Lower lobe of right lung (tissue), 2 donors: ENCODE results near the gene GALNT2. TPM values are rescaled to one million over a fixed set of nuclear protein-coding genes. Genes with fewer than 3 reads are reported as not detected.

Experiments
- ATAC-seq, 2 donors: fragments of 200-7000 bp; cut with Tn5 transposase; one replicate each; pipeline ENCODE4 v1.9.1; 2020 to 2022; ENCODE audit warnings: mild to moderate bottlenecking in 2 of 2, moderate library complexity in 2 of 2
- DNase-seq: peaks from one replicate; pipeline ENCODE4 v3.0.0-alpha.2; 2020
- H3K27ac ChIP-seq: fragments of 200-600 bp; one replicate; pipeline ENCODE4 v1.8.0; 2022
- H3K27me3 ChIP-seq: fragments of 200-600 bp; one replicate; pipeline ENCODE4 v1.8.0; 2022; ENCODE audit warnings: low read depth
- H3K36me3 ChIP-seq: fragments of 200-600 bp; one replicate; pipeline ENCODE4 v1.8.0; 2022; ENCODE audit warnings: mild to moderate bottlenecking
- H3K4me1 ChIP-seq: fragments of 200-600 bp; one replicate; pipeline ENCODE4 v1.8.0; 2022
- H3K4me3 ChIP-seq: fragments of 200-600 bp; one replicate; pipeline ENCODE4 v1.8.0; 2022; ENCODE audit warnings: mild to moderate bottlenecking
- H3K9me3 ChIP-seq: fragments of 200-600 bp; one replicate; pipeline ENCODE4 v1.8.0; 2022
- intact Hi-C: fragments of 100-400 bp; cut with DNase I; formaldehyde crosslinking; loops from one replicate; pipeline ENCODE4 v1.11.0; 2022
- total RNA-seq: library from RNA; stranded (reverse); fragmentation: NEBNext Ultra II Directional; extraction: Animal tissue kit (Norgen Biotek cat#: 25700); gene quantifications from one replicate; pipeline ENCODE4 v1.2.1, GENCODE V29; 2021
- TF ChIP-seq, protein P1 (sequence below): fragments of 200-600 bp; IDR thresholded peaks from one replicate; pipeline ENCODE4 v1.8.0; 2022; ENCODE audit warnings: antibody characterized with exemption, mild to moderate bottlenecking
- donor health status: DM: no; HTN: yes; CAD: no; lungs with severe emphysema.

Gene GALNT2
- total RNA-seq, 1 donor from 2014 or later, result 48.0 TPM

DNA sequence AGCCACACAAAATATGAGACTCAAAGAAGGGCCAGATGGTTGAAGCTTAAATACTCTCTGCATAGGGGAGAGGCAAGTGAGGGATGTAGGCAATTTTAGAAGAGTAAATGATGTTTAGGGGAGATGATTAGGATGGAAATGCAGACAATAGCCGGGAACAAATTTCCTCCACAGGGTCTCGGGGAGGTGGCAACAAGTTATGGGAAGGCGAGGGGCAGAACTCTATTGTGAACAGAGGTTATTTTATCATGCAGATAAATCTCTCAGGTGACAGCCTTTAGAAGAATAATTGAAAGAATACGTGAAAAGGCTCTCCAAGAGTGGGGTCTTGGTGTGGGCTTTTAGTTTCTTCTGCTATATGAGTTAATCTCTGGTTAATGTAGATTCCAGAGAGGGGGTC lies 166.7 kb downstream of the GALNT2 start:
- Histone ChIP-seq H3K9me3 (no peaks in the 10 kb centered on the region), H3K4me1 (peaks cover 22% of the 10 kb centered on the region), H3K27ac (no peak overlapping the region), H3K4me3 (no peak overlapping the region), H3K27me3 (no peaks in the 10 kb centered on the region), H3K36me3 (peaks cover 18% of the 10 kb centered on the region)
- DNase-seq (no peak), ATAC-seq (no peak)
- intact Hi-C loops, result no loop called here
- TF ChIP-seq, protein P1, sequence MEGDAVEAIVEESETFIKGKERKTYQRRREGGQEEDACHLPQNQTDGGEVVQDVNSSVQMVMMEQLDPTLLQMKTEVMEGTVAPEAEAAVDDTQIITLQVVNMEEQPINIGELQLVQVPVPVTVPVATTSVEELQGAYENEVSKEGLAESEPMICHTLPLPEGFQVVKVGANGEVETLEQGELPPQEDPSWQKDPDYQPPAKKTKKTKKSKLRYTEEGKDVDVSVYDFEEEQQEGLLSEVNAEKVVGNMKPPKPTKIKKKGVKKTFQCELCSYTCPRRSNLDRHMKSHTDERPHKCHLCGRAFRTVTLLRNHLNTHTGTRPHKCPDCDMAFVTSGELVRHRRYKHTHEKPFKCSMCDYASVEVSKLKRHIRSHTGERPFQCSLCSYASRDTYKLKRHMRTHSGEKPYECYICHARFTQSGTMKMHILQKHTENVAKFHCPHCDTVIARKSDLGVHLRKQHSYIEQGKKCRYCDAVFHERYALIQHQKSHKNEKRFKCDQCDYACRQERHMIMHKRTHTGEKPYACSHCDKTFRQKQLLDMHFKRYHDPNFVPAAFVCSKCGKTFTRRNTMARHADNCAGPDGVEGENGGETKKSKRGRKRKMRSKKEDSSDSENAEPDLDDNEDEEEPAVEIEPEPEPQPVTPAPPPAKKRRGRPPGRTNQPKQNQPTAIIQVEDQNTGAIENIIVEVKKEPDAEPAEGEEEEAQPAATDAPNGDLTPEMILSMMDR, result no peak

DNA sequence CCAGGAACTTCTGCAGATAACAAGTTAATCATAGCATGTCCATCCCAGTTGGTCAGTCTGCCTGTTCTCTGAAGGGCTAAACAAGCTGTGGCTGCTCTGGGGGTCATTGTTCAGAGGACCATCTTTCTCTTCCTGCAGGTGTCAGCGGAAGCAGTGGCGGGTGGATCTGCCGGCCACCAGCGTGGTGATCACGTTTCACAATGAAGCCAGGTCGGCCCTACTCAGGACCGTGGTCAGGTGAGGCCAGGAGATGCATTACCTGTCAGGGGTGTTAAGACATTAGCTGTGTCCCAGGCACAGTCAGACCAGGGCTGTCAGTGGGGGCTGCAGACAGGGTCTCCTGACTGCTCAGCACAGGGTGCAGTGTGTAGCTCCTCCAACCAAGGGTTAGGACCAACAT lies 168.8 kb downstream of the GALNT2 start:
- intact Hi-C loops, result no loop called here
- no peak for ATAC-seq
- Histone ChIP-seq H3K9me3 (no peaks in the 10 kb centered on the region), H3K27me3 (no peaks in the 10 kb centered on the region), H3K4me3 (no peak overlapping the region), H3K36me3 (peaks cover 18% of the 10 kb centered on the region), H3K27ac (no peak overlapping the region), H3K4me1 (peaks cover 14% of the 10 kb centered on the region)
- DNase-seq, result no peak
- TF ChIP-seq, protein P1, result no peak

DNA sequence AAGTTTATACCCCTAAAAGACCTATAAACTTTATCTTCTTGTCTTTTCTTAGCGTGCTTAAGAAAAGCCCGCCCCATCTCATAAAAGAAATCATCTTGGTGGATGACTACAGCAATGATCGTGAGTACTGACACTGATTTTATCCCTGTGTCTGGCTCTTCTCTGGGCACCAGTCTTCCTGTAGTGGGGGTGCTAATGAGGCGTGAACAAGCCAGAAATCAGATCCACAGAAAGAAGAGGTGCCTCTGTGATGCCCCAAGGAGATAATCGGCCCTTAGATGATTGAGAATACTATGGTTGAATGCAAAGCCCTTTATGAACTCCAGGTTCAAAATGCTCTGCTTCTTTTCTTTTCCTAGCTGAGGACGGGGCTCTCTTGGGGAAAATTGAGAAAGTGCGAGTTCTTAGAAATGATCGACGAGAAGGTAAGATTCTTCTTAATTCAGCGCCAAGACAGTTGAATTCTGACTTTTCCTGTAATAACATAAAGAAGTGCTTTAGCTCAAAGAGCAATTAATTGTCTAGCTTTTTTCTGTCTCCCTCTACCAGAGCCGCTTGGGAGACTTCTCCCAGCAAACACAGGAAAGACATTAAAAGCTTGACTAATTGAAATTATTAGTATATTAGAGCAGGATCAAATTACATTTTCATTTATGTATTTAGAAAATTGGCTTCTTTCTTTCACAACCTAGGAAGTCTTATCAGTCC lies 169.4 kb downstream of the GALNT2 start:
- DNase-seq, result no peak
- Histone ChIP-seq H3K27ac (no peak overlapping the region), H3K9me3 (no peaks in the 10 kb centered on the region), H3K4me1 (peaks cover 8% of the 10 kb centered on the region), H3K36me3 (peaks cover 18% of the 10 kb centered on the region), H3K27me3 (no peaks in the 10 kb centered on the region), H3K4me3 (no peak overlapping the region)
- ATAC-seq, result no peak
- TF ChIP-seq, protein P1, result no peak
- intact Hi-C loops, result no loop called here

DNA sequence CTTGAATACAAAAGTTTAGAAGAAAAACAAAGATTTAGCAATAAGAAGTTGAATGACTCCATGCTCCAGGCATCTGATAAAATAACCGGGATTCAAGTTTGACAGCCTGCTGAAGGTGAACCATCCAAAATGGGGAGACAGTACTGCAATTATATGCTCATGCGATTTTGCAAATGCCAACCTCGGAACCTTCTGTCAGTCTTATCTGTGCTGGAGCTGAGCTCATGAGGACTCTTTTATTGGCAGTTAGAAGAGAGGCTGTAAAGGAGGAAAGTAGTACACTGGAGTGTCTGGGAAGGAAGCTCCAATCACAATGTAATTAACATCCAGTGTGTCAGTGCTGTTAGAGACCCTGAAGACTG lies 170.0 kb downstream of the GALNT2 start:
- ATAC-seq, result no peak

DNA sequence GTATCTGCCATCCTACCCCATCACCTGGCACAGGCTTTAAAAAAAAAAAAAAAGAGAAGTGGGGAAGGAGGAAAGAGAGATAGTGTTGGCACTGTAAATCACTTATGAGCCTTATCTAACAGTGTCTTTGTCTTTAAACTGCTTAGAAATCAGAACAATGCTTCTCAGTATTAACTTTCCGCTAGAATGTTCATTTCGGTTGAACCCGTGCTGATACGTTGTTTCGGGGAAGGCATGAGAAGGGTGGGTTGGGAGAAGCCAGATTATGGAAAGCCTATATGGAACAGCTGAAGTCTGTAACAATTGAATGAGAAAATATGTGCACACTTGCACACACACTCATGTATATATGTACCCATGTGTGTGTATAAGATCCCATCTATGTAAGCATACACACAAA lies 170.8 kb downstream of the GALNT2 start:
- peaks cover 23% of the 10 kb centered on the region for H3K36me3 ChIP-seq
- intact Hi-C loops, result no loop called here
- no peaks in the 10 kb centered on the region for H3K9me3 ChIP-seq
- no peak overlapping the region for H3K27ac ChIP-seq
- H3K4me3 ChIP-seq, result no peak overlapping the region
- no peaks in the 10 kb centered on the region for H3K4me1 ChIP-seq
- TF ChIP-seq, protein P1, result no peak
- no peak for DNase-seq
- ATAC-seq, result no peak
- no peaks in the 10 kb centered on the region for H3K27me3 ChIP-seq

More for the DNA sequence above, 170.0 kb downstream of the GALNT2 start:
- Histone ChIP-seq H3K9me3 (no peaks in the 10 kb centered on the region), H3K4me3 (no peak overlapping the region), H3K27me3 (no peaks in the 10 kb centered on the region), H3K36me3 (peaks cover 18% of the 10 kb centered on the region), H3K27ac (no peak overlapping the region), H3K4me1 (peaks cover 5% of the 10 kb centered on the region)
- DNase-seq, result no peak
- TF ChIP-seq, protein P1, result no peak
- intact Hi-C loops, result no loop called here
